HT1080 (cell line): Measurements from ENCODE around the gene ARHGAP6. TPM values are rescaled to one million over a fixed set of nuclear protein-coding genes. Genes with fewer than 3 reads are reported as not detected.
"Not testable (repeated sequence)": the region's sequence is repeated elsewhere in the genome, so short reads cannot be mapped to it uniquely, and the experiment has no call there.

ENCODE experiments used
- DNase-seq: peaks from one replicate; pipeline ENCODE4 v3.0.0-alpha.2; 2015; ENCODE audit warnings: low read depth
- total RNA-seq: library from RNA; depleted of rRNA; stranded (reverse); fragments of >200 nt; shearing (Covaris generic); gene quantifications from 2 replicates; pipeline ENCODE4 v1.2.3, GENCODE V29; 2014

Gene ARHGAP6
- total RNA-seq, 1 experiment from 2014 or later = 0.43 TPM

DNA sequence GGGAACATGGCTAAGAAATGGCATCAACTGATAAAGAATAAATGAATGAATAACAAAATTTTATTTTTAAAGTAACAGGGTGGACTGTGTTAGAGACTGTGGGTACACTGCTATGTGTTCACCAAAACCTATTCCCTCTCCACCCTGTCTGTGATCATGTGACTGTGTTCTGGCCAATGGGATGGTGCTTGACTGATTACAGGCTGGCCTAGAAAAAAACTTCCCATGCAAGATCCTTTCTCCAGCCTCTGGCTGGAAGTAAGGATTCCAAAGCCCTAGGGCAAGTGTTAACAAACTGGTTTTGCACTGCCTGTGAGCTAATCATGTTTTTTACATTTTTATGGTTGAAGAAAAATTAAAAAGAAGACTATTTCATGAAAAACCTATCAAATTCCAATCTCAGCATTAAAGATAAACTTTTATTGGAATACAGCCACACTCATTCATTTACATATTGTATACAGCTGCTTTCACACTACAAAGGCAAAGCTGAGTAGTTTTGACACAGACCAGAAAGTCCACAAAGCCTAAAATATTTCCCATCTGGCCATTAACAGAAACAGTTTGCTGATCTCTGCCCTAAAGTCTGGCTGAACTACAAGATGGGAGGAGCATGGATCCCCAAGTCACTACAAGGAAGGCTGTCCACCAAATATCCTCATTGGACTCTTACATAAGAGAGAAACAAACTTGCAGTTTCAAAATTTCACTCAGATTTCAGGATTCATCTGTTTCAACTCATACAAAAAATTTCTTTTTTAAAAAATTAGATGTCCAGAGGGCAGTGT, 133.2 kb downstream of the ARHGAP6 start:
- DNase-seq = no peak

GRCh38 chrX:11531226-11531625, 134.5 kb downstream of the ARHGAP6 start:
- DNase-seq = no peak

GRCh38 chrX:11530621-11531020, 135.1 kb downstream of the ARHGAP6 start:
- DNase-seq = no peak

DNA sequence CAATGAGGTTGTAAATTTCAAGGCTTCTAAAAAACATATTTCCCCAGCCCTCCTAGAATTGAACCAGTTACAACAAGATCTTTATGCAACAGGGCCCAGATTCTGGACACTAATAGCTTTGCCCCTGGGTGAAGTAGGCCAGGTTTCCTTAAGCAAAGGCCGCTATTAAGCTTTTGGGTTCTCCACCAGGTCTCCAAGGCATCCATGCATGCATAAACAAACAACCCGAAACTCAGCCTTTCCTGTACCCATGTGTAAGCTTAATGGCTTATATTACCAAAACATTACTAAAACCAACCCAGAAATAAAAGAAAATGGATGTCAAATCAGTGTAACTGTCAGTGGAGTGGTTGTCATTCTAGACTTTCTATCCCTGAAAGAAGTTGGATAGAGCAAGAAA, 137.1 kb downstream of the ARHGAP6 start:
- DNase-seq = no peak

GRCh38 chrX:11525685-11526084, 140.0 kb downstream of the ARHGAP6 start:
- no peak for DNase-seq

GRCh38 chrX:11519234-11519633, 146.5 kb downstream of the ARHGAP6 start:
- DNase-seq = not testable (repeated sequence)

- no peak for DNase-seq
These were observed 155.9 kb downstream of the ARHGAP6 start for GRCh38 chrX:11509786-11510185.

GRCh38 chrX:11504234-11504633, 161.5 kb downstream of the ARHGAP6 start:
- no peak for DNase-seq

- DNase-seq = peak; percentile 6
These were observed 166.4 kb downstream of the ARHGAP6 start for GRCh38 chrX:11499076-11500044.

DNA sequence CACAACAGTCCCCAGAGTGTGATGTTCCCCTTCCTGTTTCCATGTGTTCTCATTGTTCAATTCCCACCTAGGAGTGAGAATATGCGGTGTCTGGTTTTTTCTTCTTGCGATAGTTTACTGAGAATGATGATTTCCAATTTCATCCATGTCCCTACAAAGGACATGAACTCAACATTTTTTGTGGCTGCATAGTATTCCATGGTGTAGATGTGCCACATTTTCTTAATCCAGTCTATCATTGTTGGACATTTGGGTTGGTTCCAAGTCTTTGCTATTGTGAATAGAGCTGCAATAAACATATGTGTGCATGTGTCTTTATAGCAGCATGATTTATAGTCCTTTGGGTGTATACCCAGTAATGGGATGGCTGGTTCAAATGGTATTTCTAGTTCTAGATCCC, 174.3 kb downstream of the ARHGAP6 start:
- not testable (repeated sequence) for DNase-seq

- no peak for DNase-seq
These were observed 181.4 kb downstream of the ARHGAP6 start for GRCh38 chrX:11484290-11484689.

GRCh38 chrX:11481035-11481434, 184.7 kb downstream of the ARHGAP6 start:
- DNase-seq = no peak

- DNase-seq = no peak
These were observed 185.1 kb downstream of the ARHGAP6 start for GRCh38 chrX:11480626-11481025.

- no peak for DNase-seq
These were observed 186.8 kb downstream of the ARHGAP6 start for GRCh38 chrX:11478911-11479310.

GRCh38 chrX:11478026-11478425, 187.7 kb downstream of the ARHGAP6 start:
- no peak for DNase-seq

GRCh38 chrX:11474576-11474975, 191.1 kb downstream of the ARHGAP6 start:
- no peak for DNase-seq

GRCh38 chrX:11474021-11474420, 191.7 kb downstream of the ARHGAP6 start:
- DNase-seq = no peak

DNA sequence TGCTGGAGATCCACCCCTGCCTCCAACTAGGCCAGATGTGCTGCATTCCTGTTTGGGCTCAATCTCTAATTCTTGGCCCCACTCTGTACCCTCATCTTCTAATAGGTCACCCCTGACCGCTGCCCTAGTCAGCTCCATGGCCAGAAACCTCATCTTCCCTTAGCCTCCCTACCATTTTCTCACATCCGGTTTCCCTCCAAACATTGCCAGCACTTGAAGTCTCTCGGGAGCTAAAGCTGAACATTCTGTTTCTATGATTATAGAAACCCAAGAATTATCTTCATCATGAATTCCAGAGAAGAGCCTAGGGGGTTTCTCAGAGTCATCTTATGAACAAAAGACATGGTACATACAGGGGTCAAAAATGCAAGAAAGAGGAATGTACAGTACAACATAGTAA, 192.8 kb downstream of the ARHGAP6 start:
- no peak for DNase-seq

- DNase-seq = peak; percentile 11
These were observed 193.3 kb downstream of the ARHGAP6 start for GRCh38 chrX:11472381-11472780.

GRCh38 chrX:11470250-11470974, 195.3 kb downstream of the ARHGAP6 start:
- DNase-seq = peak; percentile 36

DNA sequence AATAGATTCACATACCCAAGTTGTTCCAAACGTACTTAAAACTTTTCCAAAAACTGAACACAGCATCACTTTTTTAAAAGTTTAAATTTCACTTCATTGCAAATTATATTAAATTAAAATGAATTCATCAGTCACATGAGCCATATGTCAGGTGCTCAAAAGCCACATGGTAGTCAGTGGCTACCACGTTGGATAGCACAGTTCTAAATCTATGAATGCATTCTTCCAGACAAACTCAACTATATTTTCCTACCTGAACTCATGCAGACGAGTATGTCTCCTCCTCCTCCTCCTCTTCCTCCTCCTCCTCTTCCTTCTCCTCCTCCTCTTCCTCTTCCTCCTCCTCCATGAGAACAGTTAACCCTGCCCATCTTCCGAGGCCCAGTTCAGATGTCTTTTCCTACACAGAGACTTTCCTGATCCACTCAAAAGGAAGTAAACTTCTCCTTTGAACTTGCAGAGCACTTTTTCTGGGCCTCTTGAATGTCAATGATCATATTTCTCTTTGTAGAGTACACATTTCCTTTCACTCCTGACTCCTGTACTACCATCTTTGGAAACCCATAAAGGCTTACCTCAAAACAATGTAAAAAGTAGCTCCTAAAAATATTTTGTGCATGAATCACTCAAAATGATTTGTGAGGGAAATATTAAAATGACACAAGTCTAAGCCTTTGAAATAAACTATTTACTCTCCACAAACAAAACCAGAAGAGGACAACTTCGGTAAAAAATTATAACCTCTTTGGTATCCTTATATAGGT, 199.9 kb downstream of the ARHGAP6 start:
- DNase-seq = peak; percentile 1
